NCI-H2107 (cell line): ENCODE measurements around the gene HIGD1C.
"Not testable (repeated sequence)": the region's sequence is repeated elsewhere in the genome, so short reads cannot be mapped to it uniquely, and the experiment has no call there.

ENCODE experiments used
- DNase-seq: peaks from one replicate; lab custom pipeline; 2025; lab: John Stamatoyannopoulos, UW

Gene HIGD1C

DNA sequence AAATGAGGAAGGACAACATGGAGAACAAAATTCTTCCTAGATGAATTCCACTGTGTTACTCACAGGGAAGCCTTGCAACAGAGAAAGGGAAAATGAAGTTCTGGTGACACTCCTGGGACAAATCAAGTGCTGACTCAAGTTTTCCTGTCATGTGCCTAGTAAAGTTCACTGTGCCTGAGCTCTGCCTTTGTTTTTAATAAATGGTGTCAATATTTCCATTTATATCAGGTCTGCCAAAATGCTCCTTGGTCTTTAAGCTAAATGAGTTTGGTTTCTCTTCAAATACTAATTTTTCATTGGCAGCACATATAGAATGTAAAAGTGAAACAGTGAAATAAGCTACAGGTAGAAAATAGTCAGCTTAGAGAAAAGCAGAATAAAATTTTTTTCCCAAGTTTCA is 33.0 kb downstream of the HIGD1C start:
- no peak for DNase-seq

DNA sequence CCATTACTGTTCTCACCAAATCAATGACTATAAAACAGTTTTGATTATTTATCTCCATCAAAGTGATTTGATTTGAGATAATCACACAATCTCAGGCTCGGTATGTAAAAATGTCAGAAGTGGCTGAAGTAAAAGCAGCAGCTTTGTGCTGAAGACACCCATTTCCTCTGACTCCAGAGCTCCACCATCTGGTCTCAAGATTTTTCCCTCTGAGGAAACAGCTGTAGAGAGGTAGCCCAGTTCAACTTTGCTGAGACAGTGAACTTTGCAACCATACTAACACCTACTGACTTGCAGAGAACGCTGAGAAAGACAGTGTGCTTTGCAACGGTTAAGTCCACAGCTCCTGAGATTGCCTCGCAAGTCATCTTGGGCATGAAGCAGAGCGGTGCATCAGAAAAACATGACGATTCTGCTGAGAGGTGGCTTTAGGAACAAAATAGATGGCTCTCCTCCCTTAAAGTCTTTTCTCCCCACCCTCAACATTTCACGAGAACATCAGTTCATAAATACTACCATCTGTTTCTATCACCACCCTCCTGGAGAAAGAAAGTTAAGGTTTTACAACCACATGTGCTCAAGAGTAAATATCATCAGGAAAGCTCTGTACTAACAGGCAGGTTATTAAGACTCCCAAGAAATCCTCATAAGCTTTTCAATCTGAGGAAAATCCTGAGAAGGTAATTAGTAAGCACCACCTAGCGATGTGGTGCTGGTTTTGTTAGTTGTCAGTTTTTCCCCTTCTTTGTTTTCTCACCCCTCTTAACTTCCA is 34.8 kb downstream of the HIGD1C start:
- DNase-seq: no peak

DNA sequence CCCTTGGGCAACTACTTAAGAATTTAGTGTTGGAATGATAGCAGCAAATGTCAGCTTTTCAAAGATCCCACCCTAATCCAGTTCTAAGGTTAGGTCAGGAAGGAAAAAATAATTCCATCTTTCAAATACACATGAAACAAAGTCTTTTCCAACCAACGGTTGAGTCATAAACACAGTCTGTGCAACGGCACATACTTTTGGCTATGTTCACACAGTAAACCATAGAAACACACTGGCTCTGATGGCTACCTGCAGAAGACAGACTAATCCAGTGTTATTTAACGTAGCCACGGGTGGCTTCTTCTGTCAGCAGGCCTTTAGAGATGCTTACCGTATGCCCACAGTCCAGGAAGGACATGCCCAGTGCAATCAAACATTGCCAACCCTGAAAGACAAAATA is 35.7 kb downstream of the HIGD1C start:
- no peak for DNase-seq

DNA sequence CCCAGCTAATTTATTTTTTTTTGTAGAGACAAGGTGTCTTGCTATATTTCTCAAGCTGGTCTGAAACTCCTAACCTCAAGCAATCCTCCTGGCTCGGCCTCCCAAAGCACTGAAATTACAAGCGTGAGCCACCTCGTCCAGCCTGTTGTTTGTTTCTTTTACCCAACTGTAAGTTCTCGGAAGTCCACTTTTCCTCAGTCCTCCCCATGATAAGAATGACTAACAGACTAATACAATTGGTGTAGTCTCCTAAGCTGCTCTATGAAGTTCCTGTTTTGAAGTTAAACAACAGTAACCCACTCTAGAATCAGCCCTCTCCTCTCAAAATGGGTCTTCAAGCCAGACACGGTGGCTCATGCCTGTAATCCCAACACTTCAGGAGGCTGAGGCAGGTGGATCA is 36.5 kb downstream of the HIGD1C start:
- DNase-seq: no peak

DNA sequence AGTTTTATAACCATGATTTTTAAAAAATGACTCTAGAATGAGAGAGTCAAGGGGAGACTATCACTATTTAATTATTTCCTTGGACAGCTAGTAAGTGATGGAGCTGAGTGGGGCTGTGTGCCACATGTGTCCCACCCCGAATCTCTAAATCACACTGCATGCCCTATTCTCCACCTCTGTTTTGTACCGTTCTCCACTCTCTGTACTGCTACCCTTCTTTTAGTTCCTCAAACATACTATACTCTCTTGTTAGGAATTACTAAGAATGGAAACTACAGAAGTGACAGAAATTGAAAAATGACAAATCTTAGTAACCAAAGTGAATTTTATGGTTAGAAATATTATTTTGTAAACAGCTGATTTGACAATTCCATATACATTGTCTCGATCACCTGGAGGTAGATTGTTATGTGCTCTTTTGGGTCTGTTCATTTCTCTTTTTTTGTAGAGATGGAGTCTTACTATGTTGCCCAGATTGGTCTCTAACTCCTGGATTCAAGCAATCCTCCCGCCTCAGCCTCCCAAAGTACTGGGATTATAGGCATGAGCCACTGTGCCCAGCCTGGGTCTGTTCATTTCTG is 37.9 kb downstream of the HIGD1C start:
- no peak for DNase-seq

DNA sequence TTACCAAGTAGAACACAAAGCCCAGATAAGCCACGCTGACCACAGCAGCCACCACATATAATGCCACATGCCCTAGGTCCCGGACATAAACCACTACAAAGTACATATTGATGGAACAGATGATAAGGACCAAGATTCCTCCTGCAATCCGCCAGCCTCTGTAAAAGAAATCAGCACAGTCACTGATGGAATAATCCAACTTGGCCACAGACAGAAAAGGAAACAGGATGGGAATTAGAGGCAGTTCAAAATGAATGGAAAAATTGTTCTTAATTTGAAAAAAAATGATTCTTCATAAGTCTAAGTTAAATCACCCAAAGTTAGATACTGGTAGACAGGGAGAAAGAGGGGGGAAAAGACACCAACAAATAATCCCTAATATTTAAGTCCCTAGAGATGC is 38.4 kb downstream of the HIGD1C start:
- DNase-seq: no peak

DNA sequence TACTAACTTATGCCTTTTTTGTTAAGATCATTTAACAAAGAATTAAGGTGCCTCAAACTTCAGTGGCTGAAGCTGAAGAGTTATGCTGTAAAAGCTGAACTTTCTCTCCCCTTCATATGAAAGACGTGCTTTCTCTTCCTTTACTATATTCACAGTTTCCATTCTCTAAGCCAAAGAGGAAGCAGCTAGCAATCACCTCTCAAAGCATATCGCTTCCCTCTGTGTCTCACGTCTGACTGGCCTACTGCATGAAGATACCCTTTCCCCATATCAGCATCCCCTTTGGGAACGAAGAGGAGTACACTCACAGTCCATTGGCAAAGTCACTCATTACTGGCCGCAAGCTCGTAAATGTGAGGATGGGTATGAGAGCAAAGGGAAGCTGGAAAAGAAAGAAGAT is 38.9 kb downstream of the HIGD1C start:
- DNase-seq: no peak

DNA sequence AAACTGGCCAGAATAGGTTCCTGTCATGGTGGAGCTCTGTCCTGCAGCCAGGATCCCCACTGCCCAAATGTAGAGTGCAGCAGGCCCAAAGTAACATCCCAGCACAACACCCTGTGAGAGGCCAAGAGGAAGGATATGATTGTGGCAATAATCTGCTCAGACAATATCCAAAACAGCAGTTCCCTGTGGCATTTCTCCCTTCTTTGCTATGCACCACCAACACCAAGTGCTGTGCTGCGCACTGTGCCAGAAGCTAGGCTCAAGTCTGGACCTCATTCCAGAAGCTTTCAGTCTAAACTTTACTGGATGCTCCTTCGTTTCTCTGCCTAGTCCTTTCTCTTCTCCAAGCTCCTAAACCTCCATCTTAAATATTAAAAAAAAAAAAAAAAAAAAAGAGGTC is 40.5 kb downstream of the HIGD1C start:
- no peak for DNase-seq

DNA sequence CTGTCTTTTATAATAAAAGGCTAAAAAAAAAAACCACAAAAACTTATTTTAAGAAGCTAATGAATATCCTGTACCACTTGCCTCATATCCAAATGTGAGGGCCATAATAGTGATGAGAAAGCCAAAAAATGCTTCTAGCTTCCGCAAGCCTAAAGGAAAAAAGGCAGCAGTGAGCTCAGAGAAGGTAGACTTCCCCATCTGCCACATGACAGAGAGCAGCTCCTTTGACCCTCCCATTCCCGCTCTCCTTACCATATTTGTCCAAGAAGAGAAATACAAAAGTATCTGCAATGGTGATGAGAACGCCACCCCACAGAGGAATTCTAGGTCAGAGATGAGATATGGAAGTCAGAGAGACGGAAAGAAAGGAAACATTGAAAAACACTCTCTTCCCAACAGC is 46.7 kb downstream of the HIGD1C start:
- DNase-seq: no peak

DNA sequence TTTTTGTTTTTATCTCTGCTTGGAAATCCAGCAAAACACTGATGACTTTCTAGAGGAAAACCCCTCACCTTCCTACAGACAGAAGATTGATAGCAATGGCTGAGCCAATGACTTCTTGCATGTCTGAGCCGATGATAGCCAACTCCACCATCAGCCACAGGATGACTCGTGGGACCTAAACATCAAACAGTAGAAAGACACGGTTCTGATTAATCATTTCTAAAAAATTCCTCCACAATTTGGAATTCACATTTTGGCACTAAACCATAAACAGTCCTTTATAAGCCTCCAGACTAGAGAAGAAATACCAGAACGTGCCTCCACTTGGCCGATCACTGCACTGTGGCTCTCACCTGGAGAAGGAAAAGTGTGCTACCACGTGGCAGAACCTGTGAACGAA is 47.9 kb downstream of the HIGD1C start:
- DNase-seq: no peak

DNA sequence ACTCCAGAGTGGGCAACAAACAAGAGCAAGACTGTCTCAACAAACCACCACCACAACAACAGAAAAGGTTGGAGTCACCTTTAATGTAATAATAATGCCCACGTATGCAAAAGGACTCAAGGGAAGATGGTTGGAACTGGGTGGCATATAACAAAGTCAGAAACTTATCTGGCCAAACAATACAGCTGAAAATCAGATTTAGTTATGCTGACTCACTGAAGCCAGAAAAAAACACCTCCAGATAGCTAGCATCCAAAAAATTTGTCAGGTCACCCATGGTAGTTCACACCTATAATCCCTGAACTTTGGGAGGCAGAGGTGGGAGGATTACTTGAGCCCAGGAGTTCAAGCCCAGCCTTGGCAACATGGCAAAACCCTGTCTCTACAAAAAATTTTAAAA is 49.5 kb downstream of the HIGD1C start:
- no peak for DNase-seq

DNA sequence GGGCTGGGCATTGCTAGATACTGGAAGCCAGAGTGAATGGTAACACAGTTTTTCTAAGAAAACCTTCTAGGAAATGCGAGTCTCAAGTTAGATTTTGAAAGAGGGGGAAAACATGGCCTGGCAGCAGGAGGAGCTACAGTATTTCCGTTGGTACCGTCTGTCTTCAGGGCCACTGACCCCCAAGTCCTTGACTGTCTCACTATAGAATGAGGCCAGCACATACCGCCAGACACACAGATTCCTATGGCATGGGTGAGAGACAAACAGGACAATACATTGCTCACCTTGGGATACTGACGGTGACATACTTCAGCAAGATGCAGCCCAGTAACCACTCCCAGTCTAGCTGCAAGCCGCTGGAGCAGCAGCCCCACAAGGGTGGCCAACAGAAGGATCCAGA is 52.2 kb downstream of the HIGD1C start:
- no peak for DNase-seq

DNA sequence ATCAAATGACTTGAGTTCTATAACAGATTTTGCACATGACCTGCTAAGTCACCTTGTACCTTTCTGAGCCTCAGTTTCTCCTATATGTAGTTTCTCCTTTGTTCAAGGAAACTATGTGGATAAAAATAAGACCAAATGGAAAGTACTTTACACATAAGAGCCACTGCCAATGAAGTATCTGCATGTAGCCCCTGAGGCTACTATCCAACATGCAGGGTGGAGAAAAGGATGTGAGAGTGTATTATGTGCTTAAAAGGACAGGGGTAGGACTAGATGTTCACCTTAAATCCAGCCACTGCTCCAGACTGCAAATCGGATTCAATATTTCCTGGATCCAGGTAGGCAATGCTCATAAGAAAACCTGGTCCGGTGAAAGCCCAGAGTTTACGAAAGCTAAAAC is 52.7 kb downstream of the HIGD1C start:
- DNase-seq: no peak

DNA sequence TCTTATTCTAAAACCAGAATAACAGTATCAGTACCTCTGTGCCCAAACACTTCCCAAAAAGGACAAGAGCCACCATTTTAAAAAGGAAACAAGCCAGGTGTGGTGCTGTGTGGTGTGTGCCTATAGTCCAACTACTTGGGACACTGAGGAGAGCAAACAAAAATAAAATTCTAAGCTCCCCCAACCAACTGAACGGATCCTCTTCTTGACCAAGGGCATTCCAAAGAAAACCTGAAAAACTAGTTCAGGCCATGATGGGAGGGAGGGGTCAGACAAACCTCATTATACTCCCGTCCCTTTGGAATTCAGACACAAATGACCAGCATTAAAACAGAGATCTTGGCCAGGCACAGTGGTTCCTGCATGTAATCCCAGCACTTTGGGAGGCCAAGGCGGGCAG is 53.3 kb downstream of the HIGD1C start:
- DNase-seq: no peak

DNA sequence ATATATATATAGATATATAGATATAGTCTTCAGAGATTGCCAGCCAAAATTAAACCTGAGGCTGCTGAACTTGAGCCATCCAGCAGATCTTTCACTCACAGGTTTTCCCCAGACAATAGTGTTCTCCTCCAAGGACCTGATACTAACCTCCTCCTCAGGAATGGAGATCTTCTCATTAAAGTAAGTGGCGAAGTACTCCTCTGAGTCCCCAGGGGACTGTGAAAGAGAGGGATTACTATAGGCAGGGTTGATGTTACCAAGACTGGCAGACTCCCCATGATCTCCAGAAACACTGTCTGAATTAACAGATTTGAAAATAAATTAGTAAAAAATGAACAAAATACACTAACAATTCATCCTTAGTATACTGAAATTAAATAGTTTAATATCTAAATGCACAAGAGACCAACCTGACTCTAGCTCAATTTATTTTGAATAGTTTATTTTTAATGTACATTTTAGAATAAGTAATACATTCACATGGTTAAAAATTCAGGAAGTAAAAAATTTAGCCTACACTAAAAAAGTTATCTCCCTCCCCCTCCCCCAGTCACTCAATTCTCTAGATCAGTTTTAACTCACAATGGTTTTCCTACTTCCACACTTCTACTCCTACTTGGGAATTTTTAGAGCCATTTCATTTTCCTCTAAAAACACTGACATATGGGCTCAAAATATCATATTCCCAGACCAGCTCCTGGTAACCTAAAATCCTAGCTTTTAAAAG is 56.1 kb downstream of the HIGD1C start:
- no peak for DNase-seq

DNA sequence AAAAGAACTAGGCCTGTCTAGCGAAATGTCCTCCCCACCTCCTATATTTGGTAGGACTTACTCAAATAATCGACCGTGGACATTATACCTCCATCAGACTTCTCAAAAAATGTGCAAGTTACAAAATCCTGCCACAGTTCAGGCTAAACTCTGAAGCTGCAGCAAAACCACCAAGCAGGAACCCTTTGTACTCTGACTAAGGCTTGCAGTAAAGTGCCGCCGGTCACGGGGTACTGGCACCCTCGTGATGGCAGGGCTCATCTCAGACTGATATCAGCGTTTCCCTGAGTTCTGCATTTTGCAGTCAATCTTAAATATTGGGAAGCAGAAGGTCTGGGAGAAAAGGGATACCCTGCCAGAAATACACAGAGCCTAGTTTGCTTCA is 56.7 kb downstream of the HIGD1C start:
- DNase-seq: no peak

DNA sequence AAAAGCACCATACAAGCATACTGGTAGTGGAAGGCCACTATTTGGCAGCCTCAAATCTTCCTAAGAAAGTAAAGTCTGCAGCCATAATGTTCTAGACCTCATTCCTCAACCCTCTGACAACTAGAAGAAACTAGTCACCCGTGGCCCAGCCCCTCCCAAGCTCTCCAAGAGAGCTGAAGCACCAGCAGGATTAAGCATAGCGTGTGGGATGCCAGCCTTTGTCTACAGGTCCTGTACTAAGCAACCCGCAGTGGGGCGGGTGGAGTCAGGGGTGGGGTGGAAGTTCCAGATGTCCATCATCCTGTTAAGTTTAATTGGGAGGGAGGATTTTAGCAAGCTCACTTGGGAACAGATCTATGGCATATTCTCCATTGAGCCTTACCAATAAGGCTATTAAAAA is 59.6 kb downstream of the HIGD1C start:
- no peak for DNase-seq

DNA sequence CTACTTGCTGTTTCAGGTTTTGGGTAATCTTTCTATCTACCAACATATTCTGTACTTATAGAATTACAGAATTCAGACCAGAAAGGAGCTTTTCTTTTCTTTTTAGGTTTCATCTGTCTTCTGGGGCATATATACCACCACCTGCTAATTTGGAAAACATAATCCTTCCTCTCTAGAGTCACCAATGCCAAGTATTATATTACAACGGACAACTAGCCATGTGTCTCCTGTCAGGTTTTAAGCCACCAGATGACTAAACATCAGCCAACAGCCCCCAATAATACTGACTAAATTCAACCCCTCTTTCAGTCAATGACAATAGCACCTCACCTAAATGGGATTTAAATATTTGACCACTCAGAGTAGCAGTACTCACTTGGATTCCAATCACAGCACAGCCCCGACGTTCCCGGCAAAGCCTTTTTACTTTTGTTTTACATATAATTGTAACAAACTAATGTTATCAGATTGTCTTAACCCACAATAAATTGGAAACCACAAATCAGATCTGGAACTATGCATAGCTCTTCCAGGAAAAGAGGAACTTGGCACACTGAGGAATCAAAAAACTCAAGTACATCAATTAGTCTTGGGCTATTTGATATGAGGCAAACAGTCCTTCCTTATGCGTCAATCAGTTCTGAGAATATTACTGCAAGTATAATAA is 60.4 kb downstream of the HIGD1C start:
- DNase-seq: no peak

DNA sequence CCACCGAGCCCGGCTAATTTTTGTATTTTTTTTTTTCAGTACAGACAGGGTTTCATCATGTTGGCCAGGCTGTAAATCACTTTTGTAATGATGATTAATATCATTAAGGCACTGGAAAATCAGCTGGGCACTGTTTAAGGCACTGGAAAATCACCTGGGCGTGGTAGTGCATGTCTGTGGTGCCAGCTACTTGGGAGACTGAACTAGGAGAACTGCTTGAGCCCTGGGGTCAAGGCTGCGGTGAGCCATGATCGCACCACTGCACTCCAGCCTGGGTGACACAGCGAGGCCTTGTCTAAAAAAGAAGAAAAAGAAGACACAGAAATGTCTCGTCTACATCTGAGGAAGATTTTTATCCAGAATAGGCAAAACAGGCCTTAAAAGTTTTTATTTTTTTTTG is 61.1 kb downstream of the HIGD1C start:
- no peak for DNase-seq

DNA sequence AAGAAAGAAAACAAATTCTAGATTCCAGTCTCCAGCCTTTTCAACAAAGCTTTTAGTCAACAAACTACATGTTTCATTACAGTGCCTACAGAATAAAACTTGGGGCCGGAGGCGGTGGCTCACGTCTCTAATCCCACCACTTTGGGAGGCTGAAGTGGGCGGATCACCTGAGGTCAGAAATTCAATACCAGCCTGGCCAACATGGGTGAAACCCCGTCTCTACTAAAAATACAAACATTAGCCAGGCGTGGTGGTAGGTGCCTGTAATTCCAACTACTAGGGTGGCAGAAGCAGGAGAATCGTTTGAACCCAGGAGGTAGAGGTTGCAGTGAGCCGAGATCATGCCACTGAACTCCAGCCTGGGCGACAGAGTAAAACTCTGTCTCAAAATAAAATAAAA is 62.1 kb downstream of the HIGD1C start:
- DNase-seq: not testable (repeated sequence)

DNA sequence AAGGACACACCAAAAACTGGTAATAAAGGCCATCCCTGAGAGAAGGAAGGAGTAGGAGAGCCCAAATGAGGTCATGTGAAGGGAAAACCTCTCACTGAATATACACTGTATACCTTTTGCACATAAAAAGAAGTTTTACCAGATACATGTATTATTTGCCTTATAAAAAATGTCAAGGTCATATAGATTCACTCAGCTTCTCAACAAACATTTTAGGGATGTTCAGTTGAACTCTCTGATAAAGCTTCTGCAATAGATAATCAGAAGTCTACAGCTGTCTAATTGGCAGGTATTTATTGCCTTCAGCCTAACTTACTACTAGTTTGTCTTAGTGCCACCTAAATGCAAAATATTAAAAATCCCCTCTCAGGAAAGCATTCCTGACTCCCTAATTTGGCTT is 65.1 kb downstream of the HIGD1C start:
- DNase-seq: no peak

DNA sequence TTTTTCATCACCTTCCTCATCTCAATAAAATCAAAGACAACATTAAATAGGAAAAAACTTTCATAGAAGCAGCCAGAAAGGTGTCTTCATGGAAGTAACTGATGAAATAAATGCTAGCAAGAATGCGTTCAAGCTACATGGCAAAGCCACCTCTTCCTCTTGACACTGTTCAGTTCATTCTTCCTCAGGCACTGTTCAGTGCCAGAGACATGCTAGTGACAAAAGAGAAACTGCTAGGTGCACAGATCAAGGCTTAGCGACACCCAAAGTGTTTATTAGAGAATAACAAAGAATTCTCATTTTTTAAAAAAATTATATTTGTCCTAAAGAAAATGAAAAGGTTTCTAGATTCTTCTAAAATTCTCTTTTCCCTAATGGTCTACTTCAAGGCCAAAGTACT is 66.6 kb downstream of the HIGD1C start:
- DNase-seq: no peak

DNA sequence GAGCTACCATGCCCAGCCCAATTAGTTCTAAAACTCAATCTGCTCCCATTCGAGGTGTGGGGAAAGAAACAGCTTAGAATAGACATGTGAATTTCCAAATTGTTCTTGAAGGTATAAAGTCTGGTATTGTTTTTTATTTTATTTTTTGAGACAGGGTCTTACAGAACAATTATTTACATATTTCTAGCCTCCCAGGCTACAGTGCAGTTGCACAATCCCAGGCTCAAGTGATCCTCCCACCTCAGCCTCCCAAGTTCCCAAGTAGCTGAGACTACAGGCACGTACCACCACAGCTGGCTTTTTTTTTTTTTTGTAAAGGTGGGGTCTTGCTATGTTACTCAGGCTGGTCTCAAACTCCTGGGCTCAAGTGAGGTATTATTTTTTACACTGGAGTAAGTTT is 67.6 kb downstream of the HIGD1C start:
- no peak for DNase-seq
